GM12873 (cell line): ENCODE results near the gene ANKRD17.

Experiments
- TF ChIP-seq, protein P1 (sequence below): IDR thresholded peaks from 2 replicates; pipeline ENCODE4 v1.5.1; 2012; ENCODE audit warnings: low read depth, mild to moderate bottlenecking, moderate library complexity, low read length, control low read depth; ENCODE audit not compliant: insufficient read depth; ENCODE audit errors: missing control alignments

ANKRD17 gene

DNA sequence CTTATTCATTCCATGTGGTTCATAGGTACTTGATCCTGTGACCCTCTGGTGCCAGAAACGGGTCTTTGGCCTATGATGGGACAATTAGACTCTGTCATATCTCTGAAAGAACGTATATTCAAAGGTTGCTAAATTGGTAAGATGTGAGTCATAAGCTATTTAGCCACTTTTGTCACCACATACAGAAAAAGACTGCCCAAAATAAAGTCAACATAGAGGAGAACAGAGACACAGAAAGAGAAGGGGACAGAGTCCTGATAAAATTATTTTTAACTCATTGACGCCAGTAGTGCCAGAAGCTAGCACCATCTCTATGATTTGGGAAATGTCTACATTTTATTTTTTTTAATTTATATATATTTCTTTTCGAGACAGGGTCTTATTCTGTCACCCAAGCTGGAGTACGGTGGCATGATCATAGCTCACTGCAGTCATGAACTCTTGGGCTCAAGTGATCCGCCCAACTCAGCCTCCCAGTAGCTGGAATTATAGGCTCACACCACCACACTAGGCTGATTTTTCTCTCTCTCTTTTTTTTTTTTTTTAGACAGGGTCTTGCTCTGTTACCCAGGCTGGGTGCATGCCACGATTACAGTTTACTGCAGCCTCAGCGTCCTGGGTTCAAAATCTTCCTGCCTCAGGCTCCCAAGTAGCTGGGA, 96.9 kb downstream of the ANKRD17 start:
- TF ChIP-seq, protein P1, sequence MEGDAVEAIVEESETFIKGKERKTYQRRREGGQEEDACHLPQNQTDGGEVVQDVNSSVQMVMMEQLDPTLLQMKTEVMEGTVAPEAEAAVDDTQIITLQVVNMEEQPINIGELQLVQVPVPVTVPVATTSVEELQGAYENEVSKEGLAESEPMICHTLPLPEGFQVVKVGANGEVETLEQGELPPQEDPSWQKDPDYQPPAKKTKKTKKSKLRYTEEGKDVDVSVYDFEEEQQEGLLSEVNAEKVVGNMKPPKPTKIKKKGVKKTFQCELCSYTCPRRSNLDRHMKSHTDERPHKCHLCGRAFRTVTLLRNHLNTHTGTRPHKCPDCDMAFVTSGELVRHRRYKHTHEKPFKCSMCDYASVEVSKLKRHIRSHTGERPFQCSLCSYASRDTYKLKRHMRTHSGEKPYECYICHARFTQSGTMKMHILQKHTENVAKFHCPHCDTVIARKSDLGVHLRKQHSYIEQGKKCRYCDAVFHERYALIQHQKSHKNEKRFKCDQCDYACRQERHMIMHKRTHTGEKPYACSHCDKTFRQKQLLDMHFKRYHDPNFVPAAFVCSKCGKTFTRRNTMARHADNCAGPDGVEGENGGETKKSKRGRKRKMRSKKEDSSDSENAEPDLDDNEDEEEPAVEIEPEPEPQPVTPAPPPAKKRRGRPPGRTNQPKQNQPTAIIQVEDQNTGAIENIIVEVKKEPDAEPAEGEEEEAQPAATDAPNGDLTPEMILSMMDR, result no peak

DNA sequence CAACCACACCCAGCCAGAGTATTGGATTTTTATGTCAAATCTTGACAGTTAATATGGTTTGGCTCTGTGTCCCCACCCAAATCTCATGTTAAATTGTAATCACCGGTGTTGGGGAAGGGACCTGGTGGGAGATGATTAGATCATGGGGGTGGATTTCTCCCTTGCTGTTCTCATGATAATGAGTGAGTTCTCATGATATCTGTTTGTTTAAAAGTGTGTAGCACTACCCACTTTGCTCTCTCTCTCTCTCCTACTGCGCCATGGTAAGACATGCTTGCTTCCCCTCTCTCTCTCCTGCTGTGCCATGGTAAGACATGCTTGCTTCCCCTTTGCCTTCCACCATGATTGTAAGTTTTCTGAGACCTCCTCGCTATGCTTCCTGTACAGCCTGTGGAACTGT, 102.2 kb downstream of the ANKRD17 start:
- TF ChIP-seq, protein P1, result no peak

DNA sequence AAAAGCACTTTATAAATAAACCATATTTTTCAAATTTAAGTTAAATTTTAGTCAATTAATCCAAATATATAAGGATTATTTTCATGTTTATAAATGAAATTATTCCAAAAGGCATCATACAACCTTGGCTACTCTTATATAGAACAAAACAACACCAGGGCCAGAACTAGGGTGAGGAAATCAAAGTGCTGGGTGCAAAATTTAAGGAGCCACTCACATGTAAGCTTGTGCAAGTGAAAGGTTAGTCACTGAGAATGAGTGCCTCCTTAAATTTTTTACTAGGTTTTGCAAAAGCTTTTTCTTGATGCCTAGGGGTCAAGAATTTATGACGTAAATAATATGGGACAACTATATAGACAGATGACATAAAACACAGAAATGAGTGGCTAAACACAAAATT, 105.7 kb downstream of the ANKRD17 start:
- TF ChIP-seq, protein P1, result no peak

DNA sequence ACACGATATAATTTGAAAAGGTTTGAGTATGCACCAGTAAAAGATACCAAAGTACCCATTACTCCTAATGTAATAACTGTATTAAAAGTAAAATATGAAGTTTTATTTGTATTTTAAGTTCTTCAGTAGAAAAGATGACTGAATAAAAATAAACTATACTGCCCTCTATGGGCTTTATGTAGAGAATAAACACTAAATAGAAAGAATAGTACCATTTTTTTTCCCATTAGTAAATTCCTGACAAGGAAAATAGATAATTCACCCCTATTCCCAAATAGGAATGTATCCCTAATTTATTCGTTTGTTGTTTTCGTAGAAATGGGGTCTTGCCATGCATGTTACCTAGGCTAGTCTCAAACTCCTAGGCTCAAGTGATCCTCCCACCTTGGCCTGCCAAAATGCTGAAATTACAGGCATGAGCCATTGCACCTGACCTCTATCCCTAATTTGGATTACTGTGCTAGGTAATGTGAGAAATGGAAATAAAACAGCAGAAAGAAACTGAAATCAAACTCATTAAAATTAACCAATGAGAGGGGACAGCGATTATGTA, 115.5 kb downstream of the ANKRD17 start:
- TF ChIP-seq, protein P1, result no peak

DNA sequence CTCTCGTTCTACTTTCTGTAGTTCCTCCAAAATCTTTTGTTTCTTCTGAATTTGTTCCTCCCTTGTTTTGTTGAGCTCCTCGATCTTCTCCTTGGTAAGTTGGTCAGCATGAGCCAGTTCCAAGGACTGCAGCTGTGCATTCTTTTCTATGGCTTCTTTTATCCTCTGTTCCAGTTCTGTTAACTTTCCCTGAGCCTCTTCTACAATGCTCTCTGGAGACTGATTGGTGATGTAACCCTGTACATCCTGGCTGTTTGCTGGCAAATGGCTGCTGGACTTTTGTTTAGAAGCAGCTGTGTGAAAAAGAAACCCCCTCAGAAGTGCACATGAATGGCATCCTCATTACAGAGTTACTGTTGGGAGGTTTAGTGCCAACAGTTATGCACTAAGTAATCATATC, 118.6 kb downstream of the ANKRD17 start:
- TF ChIP-seq, protein P1, result no peak

DNA sequence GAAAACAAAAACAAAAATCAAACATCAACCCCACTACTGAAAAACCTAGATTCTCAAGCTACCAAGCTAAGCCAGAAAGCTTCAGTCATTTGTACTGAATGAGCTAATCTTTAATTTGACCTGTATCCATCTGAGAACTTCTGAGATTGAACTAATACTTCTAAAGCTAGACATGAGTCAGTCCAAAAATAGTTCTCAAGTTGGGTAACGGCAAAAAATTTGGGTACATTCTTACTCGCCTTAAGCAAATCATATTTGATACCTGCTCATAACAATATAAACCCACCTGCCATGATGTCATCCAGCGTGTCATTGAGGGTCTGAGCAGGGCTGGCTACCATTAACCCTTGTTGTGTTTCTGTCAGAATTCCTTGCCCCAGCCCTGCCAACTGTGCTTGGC, 119.4 kb downstream of the ANKRD17 start:
- TF ChIP-seq, protein P1, result no peak

DNA sequence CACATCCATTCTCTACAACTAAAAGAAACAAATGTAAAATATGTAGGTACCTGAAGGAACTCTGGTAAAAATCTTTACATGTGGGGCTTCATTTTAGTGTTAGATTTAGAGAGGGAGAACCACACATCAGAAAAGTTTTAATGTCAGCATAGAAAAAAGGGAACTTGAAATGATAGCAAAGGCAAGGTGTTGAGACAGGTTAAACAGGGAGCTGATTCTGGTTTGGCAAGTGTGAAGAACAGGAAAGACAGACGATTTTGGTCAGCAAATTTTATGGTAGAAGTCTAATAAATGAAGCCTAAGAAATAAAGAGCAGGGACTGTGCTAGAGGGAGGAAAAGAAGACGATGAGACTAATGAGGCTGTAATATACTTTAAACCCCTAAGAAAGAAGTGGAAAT, 121.5 kb downstream of the ANKRD17 start:
- TF ChIP-seq, protein P1, result no peak
